ENCODE results near the gene ARHGEF10L. TPM values are rescaled to one million over a fixed set of nuclear protein-coding genes. Genes with fewer than 3 reads are reported as not detected.

The ARHGEF10L gene
- polyA plus RNA-seq, 1 donor, result 23.2 TPM

GRCh38 chr1:17550729-17551584 is 11.5 kb downstream of the ARHGEF10L start:
- DNase-seq (ENCODE audit: low read depth), result no peak

GRCh38 chr1:17551755-17552234 is 12.3 kb downstream of the ARHGEF10L start:
- DNase-seq (ENCODE audit: low read depth), result no peak

DNA sequence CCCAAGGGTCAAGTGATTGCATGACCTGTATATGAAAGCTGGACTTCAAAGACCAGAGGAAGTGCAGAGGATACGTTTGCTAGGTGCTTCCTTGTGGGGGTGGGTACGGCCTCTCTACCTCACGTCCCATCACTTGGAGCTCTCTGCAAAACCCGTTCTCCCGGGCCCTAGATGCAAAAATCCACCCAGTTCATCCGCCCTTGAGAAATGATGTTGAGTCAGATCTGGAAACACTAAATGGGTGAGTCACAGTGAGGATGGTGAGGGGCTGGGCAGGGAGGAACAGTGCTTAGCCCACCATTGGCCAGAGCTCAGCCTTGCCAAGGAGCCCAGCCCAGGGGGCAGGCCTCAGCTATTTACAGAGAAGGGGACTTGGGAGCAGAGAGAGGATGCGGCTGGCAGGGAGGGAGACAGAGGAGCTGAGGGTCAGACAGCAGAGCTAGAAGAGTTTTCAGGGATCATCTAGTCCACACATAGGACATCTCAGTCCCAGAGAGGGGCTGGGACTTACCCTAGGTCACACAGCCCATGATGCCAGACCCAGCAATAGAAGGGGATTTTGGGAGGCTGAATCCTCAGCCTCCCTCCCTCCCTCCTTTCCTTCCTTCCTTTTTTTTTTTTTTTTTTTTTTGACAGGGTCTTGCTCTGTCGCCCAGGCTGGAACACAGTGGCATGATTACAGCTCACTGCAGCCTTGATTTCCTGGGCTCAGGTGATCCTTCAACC is 14.6 kb downstream of the ARHGEF10L start:
- no peak for DNase-seq (ENCODE audit: low read depth)

- no peak for DNase-seq (ENCODE audit: low read depth)
Observed at GRCh38 chr1:17554954-17555353, 15.5 kb downstream of the ARHGEF10L start.

- DNase-seq (ENCODE audit: low read depth), result no peak
Observed at GRCh38 chr1:17557986-17558385, 18.5 kb downstream of the ARHGEF10L start.

- DNase-seq (ENCODE audit: low read depth), result no peak
Observed at GRCh38 chr1:17558541-17558940, 19.0 kb downstream of the ARHGEF10L start.

- no peak for DNase-seq (ENCODE audit: low read depth)
Observed at GRCh38 chr1:17558954-17559614, 19.6 kb downstream of the ARHGEF10L start.

DNA sequence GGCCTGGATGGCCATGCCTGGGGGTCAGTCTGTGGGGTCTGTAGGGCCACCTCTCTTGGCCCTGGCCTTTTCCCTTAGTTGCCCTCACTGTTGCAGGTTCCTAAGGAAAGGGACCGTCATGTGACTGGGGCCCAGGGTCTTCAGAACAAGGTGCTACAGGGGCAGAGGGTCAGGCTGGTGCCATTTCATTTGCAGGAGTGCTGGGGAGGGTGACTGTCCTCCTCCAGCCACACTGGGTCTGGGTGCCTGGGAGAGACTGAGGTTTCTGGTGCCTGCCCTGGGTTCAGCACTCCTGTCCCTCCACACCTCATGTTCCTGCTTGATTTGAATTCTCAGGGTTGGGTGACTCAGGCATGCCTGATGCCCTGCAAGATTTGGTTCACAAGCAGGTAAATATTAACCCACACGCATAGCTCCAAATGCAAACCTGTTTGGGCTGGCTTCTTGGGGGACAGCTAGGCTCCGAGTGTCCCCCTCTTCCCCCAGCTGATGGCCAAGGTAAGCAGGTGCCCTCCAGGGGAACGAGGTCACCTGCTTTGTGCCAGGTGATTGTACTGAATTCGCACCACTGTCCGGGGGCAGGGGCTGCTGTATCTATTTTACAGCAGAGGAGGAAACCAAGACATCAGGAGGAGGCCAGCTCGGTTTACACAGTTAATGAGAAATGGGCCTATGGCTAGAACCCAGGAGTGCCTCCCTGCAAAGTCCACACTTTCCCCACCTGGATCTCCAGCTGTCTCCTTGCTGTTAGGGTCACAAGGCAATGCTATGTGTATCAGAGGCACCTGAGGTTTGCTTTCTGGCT is 20.3 kb downstream of the ARHGEF10L start:
- DNase-seq (ENCODE audit: low read depth), result no peak

DNA sequence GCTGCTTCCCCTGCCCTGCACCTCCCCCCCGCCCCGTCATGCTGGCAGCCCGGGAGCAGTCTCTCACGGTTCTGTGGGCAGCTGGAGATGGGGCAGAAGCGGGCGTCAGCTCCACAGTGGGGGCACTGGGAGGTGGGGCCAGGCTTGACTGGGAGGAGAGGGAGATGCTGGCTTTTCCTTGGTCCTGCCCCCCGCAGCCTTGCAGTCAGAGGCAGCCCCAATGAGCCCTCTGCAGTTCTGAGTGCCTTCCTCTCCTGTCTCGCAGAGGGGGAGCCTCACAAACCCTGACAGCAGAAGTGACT is 21.7 kb downstream of the ARHGEF10L start:
- DNase-seq (ENCODE audit: low read depth), result no peak

- no peak for DNase-seq (ENCODE audit: low read depth)
Observed at GRCh38 chr1:17561561-17561985, 22.1 kb downstream of the ARHGEF10L start.

DNA sequence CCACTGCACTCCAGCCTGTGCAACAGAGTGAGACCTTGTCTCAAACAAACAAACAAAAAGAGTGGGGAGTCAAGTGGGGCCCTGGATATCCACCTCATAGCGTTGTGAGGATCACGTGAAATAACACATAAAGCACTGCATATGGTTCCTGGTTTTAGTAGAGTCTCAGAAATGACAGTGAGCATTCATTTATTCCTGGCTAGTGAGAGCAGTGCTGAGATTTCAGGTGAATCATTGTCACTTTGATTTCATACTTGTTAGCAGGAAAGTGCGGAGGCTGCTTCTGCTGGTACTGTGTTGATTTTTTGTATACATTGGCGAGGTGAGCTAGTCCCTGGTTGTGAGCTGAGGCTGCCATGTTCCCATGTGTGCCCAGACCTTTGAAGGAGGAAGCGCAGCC is 22.9 kb downstream of the ARHGEF10L start:
- DNase-seq (ENCODE audit: low read depth), result no peak

GRCh38 chr1:17563494-17564281 is 24.2 kb downstream of the ARHGEF10L start:
- no peak for DNase-seq (ENCODE audit: low read depth)

DNA sequence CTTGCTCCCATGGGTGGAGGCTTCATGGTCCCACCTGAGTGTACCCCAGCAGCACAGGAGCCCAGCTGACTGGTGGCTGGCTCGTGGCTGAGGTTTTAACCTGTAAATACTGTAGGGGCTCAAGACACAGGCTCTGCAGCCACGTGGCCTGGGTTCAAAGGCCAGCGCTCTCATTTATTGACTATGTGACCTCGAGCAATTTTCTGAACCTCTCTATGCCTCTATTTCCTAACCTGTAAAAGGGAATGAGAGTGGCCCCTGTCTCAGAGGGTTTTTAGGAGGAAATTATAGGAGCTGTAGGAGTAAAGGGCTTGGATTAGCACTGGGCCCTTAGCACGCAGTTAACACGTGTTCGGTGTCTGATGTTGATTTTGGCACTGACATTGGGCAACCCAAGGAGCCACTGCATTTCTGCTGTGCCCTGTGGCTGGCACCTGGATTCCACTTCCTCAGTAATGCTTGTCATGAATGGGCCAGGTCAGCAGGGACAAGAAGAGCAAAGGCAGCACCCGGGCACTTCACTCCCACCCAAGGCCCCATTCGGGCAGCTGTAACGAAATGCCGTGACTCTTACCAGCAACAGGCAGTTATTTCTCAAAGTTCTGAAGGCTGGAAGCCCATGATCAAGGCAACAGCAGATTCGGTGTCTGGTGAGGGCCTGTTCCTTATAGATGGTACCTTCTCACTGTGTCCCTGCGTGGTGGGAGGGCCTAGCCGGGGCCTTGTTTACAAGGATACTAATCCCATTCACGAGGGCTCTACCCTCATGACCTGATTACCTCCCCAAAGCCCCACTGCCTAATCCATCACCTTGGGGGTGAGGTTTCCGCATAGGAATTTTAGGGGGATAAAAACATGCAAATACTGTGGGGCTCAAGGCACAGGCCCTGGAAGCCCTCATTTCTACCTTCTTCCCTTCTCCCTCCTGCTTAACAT is 25.2 kb downstream of the ARHGEF10L start:
- DNase-seq (ENCODE audit: low read depth), result no peak

GRCh38 chr1:17565461-17566252 is 26.2 kb downstream of the ARHGEF10L start:
- DNase-seq (ENCODE audit: low read depth), result no peak

- no peak for DNase-seq (ENCODE audit: low read depth)
Observed at GRCh38 chr1:17566417-17566816, 26.9 kb downstream of the ARHGEF10L start.

DNA sequence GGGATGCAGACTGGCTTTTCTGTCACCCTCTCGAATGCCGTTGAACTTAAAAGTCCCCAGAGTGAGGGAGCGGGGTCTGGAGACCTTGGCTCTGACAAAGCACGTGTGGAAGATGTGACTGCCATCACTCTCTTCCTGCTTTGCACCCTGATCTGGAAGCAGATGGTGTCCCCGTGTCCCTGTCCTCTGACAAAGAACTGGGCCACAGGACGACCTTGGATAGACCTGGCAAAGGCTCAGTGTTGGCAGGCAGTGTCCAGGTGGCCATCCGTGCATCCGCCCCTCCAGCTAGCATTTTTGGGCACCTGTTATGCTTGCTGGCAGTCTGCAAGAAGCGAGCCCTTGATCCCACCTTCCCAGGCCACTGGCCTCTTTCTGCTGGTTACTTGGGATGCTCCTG is 27.4 kb downstream of the ARHGEF10L start:
- no peak for DNase-seq (ENCODE audit: low read depth)

DNA sequence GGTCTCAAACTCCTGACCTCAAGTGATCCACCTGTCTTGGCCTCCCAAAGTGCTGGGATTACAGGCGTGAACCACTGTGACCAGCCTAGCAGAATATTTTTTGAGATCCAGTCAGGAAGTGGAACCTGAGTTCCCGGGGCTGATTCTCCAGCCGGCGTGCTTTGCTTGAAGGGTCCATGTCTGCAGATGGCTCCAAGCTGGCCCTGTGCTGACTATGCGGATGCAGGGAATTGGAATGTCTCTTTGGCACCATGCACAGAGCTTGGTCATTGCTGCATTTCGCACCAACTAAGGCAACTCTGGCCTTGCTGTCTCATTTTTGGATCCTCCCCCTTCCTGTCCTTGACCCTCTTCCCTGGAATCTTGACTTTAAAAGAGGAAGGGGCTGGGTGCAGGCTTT is 28.1 kb downstream of the ARHGEF10L start:
- DNase-seq (ENCODE audit: low read depth), result no peak

GRCh38 chr1:17568014-17568900 is 28.8 kb downstream of the ARHGEF10L start:
- no peak for DNase-seq (ENCODE audit: low read depth)
